Measurements from ENCODE around the gene CLDN19. TPM values are rescaled to one million over a fixed set of nuclear protein-coding genes. Genes with fewer than 3 reads are reported as not detected.
A peak's percentile ranks its signal among the peaks of the same experiment; 100 is the strongest.
"Not testable (repeated sequence)": the region's sequence is repeated elsewhere in the genome, so short reads cannot be mapped to it uniquely, and the experiment has no call there.

Gene CLDN19
- polyA plus RNA-seq, 4 donors, result 88.5 to 111 (median 102) TPM

- peak in 1 of 4 donors; percentile 40 for DNase-seq (ENCODE audit: low read depth in 4 of 4, low spot score in 3 of 4)
These were observed 980 bp upstream of the CLDN19 start for GRCh38 chr1:42740851-42741580.

- no peak for DNase-seq (ENCODE audit: low read depth in 4 of 4, low spot score in 3 of 4)
These were observed 1.3 kb downstream of the CLDN19 start for GRCh38 chr1:42738678-42739226.

GRCh38 chr1:42737986-42738677 is 1.9 kb downstream of the CLDN19 start:
- no peak for DNase-seq (ENCODE audit: low read depth in 4 of 4, low spot score in 3 of 4)

GRCh38 chr1:42737257-42737656 is 2.8 kb downstream of the CLDN19 start:
- no peak for DNase-seq (ENCODE audit: low read depth in 4 of 4, low spot score in 3 of 4)

- DNase-seq (ENCODE audit: low read depth in 4 of 4, low spot score in 3 of 4), result no peak
These were observed 3.4 kb downstream of the CLDN19 start for GRCh38 chr1:42736571-42737200.

GRCh38 chr1:42736152-42736551 is 3.9 kb downstream of the CLDN19 start:
- DNase-seq (ENCODE audit: low read depth in 4 of 4, low spot score in 3 of 4), result no peak

- no peak for DNase-seq (ENCODE audit: low read depth in 4 of 4, low spot score in 3 of 4)
These were observed 4.4 kb downstream of the CLDN19 start for GRCh38 chr1:42735477-42736105.

- no peak for DNase-seq (ENCODE audit: low read depth in 4 of 4, low spot score in 3 of 4)
These were observed 5.0 kb downstream of the CLDN19 start for GRCh38 chr1:42735056-42735455.

- no peak for DNase-seq (ENCODE audit: low read depth in 4 of 4, low spot score in 3 of 4)
These were observed 5.6 kb downstream of the CLDN19 start for GRCh38 chr1:42734201-42735035.

GRCh38 chr1:42733415-42734200 is 6.4 kb downstream of the CLDN19 start:
- no peak for DNase-seq (ENCODE audit: low read depth in 4 of 4, low spot score in 3 of 4)

GRCh38 chr1:42732126-42732680 is 7.8 kb downstream of the CLDN19 start:
- no peak for DNase-seq (ENCODE audit: low read depth in 4 of 4, low spot score in 3 of 4)

GRCh38 chr1:42731585-42731984 is 8.5 kb downstream of the CLDN19 start:
- no peak for DNase-seq (ENCODE audit: low read depth in 4 of 4, low spot score in 3 of 4)

GRCh38 chr1:42730988-42731387 is 9.0 kb downstream of the CLDN19 start:
- no peak for DNase-seq (ENCODE audit: low read depth in 4 of 4, low spot score in 3 of 4)

- DNase-seq (ENCODE audit: low read depth in 4 of 4, low spot score in 3 of 4), result no peak
These were observed 10.0 kb downstream of the CLDN19 start for GRCh38 chr1:42730002-42730401.

GRCh38 chr1:42725820-42726219 is 14.2 kb downstream of the CLDN19 start:
- not testable (repeated sequence) for DNase-seq (ENCODE audit: low read depth in 4 of 4, low spot score in 3 of 4)

- DNase-seq (ENCODE audit: low read depth in 4 of 4, low spot score in 3 of 4), result no peak
These were observed 16.5 kb downstream of the CLDN19 start for GRCh38 chr1:42723511-42723910.

GRCh38 chr1:42722403-42722802 is 17.6 kb downstream of the CLDN19 start:
- not testable (repeated sequence) for DNase-seq (ENCODE audit: low read depth in 4 of 4, low spot score in 3 of 4)

- DNase-seq (ENCODE audit: low read depth in 4 of 4, low spot score in 3 of 4), result no peak
These were observed 18.1 kb downstream of the CLDN19 start for GRCh38 chr1:42721926-42722325.

GRCh38 chr1:42720868-42721267 is 19.2 kb downstream of the CLDN19 start:
- no peak for DNase-seq (ENCODE audit: low read depth in 4 of 4, low spot score in 3 of 4)

Measured in right renal pelvis (tissue), 4 donors.